Epithelial cell of esophagus (primary cell): ENCODE data around the gene FNDC3A.

Experiments
- DNase-seq: peaks from one replicate; pipeline ENCODE4 v3.0.0; 2010; ENCODE audit warnings: low read depth
- H3K4me3 ChIP-seq: 2 replicates; pipeline ENCODE4 v1.5.1; 2011; ENCODE audit warnings: mild to moderate bottlenecking, low read length, control low read depth
- CTCF ChIP-seq: IDR thresholded peaks from 2 replicates; pipeline ENCODE4 v1.5.1; 2011; ENCODE audit warnings: low read depth, mild to moderate bottlenecking, low read length, control low read depth, inconsistent platforms; ENCODE audit not compliant: insufficient read depth; ENCODE audit errors: missing control alignments

FNDC3A gene

GRCh38 chr13:49042476-49042875 is 66.8 kb downstream of the FNDC3A start:
- H3K4me3 ChIP-seq: no peak overlapping the region
- no peak for DNase-seq
- no peak for TF ChIP-seq CTCF

- DNase-seq: no peak
- H3K4me3 ChIP-seq: no peak overlapping the region
- TF ChIP-seq CTCF: no peak
Measured at GRCh38 chr13:49044008-49044407, 68.3 kb downstream of the FNDC3A start.

- H3K4me3 ChIP-seq: no peak overlapping the region
- DNase-seq: no peak
- TF ChIP-seq CTCF: no peak
Measured at GRCh38 chr13:49044836-49045235, 69.1 kb downstream of the FNDC3A start.

GRCh38 chr13:49046002-49046401 is 70.3 kb downstream of the FNDC3A start:
- DNase-seq: no peak
- no peak for TF ChIP-seq CTCF
- H3K4me3 ChIP-seq: no peak overlapping the region

GRCh38 chr13:49046519-49046918 is 70.8 kb downstream of the FNDC3A start:
- no peak overlapping the region for H3K4me3 ChIP-seq
- DNase-seq: no peak
- no peak for TF ChIP-seq CTCF

GRCh38 chr13:49052813-49053212 is 77.1 kb downstream of the FNDC3A start:
- H3K4me3 ChIP-seq: no peak overlapping the region
- DNase-seq: peak; percentile 24
- no peak for TF ChIP-seq CTCF

GRCh38 chr13:49053215-49053614 is 77.5 kb downstream of the FNDC3A start:
- TF ChIP-seq CTCF: no peak
- peak; percentile 51 for DNase-seq
- H3K4me3 ChIP-seq: no peak overlapping the region
